ENCODE measurements around the gene EME2. TPM values are rescaled to one million over a fixed set of nuclear protein-coding genes. Genes with fewer than 3 reads are reported as not detected.

Gene EME2
- total and polyA plus RNA-seq, 2 of the 13 experiments (the other 11 are each of a cell fraction or from before 2014, with no cell fraction given): 4.4 to 7.6 TPM

- in situ Hi-C loops (cut with HindIII; ENCODE audit: extremely low pct_ligation_motif_present, low pct_unique_long_range_greater_than_20kb): no loop called here
- POLR2A ChIA-PET: no interaction called here
- H4K20me1 ChIP-seq (ENCODE audit: insufficient read depth, low read length): peaks cover 10% of the 10 kb centered on the region
- 96% methylated on average over 17 of the region's 37 CpGs for WGBS (ENCODE audit: low lambda C conversion rate)
- TF ChIP-seq ZNF331 (CRISPR knock-in tag; IDR thresholded peaks at IDR 0.05): no peak
- no peak for TF ChIP-seq ATF1 (CRISPR knock-in tag; IDR thresholded peaks at IDR 0.05)
- TF ChIP-seq ATF2 (CRISPR knock-in tag; IDR thresholded peaks at IDR 0.05): no peak
- no peak for TF ChIP-seq KLF11 (CRISPR knock-in tag; IDR thresholded peaks at IDR 0.05)
- TF ChIP-seq RBM22 (optimal IDR thresholded peaks at IDR 0.05; ENCODE audit: low read length): no peak
- TF ChIP-seq TARDBP (CRISPR knock-in tag; IDR thresholded peaks at IDR 0.05): 0 out of 2 replicates have a peak, but pooled peaks have one; percentile 5
- TF ChIP-seq TIGD3 (CRISPR knock-in tag; IDR thresholded peaks at IDR 0.05; ENCODE audit: borderline replicate concordance): no peak
- no peak overlapping the region for H3K4me3 ChIP-seq (replicated peaks in 1 of 3; ENCODE audit: insufficient read depth in 1 of 3, low read depth in 2 of 3, low read length in 3 of 3)
- intact Hi-C loops (cut with micrococcal nuclease; ENCODE audit: unreplicated experiment): no loop called here
- CTCF ChIA-PET (ENCODE audit: low intra/inter-chr PET ratio, low total read pairs): no interaction called here
- FAIRE-seq: no peak
- DNase-seq (ENCODE audit: low spot score): no peak
- no peak overlapping the region for H3K27ac ChIP-seq (ENCODE audit: extremely low read length, insufficient read depth, low read length)
- H3K4me1 ChIP-seq (ENCODE audit: insufficient read depth, low read length): peaks cover 11% of the 10 kb centered on the region
- BruUV-seq (replicated peaks): no TSS peak
- H3K4me2 ChIP-seq (ENCODE audit: low read depth, low read length): no peak overlapping the region
- peaks cover 31 to 59% of the 10 kb centered on the region in 2 experiments; a peak in 4 of 5 replicates for H3K36me3 ChIP-seq (replicated peaks in 1 of 2; ENCODE audit: control insufficient read depth in 1 of 2, insufficient read depth in 2 of 2, low read length in 2 of 2)
- H2AFZ ChIP-seq (ENCODE audit: low read length): no peak overlapping the region
- no peak overlapping the region for H3K9ac ChIP-seq (ENCODE audit: insufficient read depth, low read depth, low read length)
- no peak for ATAC-seq
- no peaks in the 10 kb centered on the region for H3K9me3 ChIP-seq (ENCODE audit: low read length)
- H3K79me2 ChIP-seq (ENCODE audit: insufficient read depth, low read length): peaks cover 6% of the 10 kb centered on the region
- no peaks in the 10 kb centered on the region; a peak in 1 of 5 replicates for H3K27me3 ChIP-seq (ENCODE audit: control insufficient read depth in 1 of 2, insufficient read depth in 2 of 2, low read length in 2 of 2)
Measured at GRCh38 chr16:1727651-1728624, 44.7 kb upstream of the EME2 start.

Measured in HepG2 (cell line).